ENCODE results near the gene NRXN3. TPM values are rescaled to one million over a fixed set of nuclear protein-coding genes. Genes with fewer than 3 reads are reported as not detected.
A peak's percentile ranks its signal among the peaks of the same experiment; 100 is the strongest.

Gene NRXN3
- total and polyA plus RNA-seq, 2 of the 4 experiments (the other 2 are of a cell fraction): 4.8 to 25.1 TPM

DNA sequence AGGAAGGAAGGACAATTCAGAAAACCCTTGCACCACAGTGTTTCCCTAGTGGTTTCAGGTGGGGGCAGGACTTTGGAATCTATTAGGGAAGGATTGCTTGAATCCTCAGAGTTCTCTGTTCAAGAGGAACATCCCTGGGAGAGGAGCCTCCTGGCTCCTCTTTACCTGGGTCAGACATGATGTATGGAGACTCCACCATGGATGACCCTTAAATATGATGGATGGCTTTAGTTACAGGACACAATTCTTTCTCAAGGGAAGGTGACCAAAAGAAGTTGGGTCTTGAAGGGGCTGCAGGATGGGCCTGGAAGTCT lies 396.6 kb downstream of the NRXN3 start (continued):
- TF ChIP-seq, protein P1, sequence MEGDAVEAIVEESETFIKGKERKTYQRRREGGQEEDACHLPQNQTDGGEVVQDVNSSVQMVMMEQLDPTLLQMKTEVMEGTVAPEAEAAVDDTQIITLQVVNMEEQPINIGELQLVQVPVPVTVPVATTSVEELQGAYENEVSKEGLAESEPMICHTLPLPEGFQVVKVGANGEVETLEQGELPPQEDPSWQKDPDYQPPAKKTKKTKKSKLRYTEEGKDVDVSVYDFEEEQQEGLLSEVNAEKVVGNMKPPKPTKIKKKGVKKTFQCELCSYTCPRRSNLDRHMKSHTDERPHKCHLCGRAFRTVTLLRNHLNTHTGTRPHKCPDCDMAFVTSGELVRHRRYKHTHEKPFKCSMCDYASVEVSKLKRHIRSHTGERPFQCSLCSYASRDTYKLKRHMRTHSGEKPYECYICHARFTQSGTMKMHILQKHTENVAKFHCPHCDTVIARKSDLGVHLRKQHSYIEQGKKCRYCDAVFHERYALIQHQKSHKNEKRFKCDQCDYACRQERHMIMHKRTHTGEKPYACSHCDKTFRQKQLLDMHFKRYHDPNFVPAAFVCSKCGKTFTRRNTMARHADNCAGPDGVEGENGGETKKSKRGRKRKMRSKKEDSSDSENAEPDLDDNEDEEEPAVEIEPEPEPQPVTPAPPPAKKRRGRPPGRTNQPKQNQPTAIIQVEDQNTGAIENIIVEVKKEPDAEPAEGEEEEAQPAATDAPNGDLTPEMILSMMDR (conservative IDR thresholded peaks at IDR 0.05; ENCODE audit: low read depth, low read length): no peak

DNA sequence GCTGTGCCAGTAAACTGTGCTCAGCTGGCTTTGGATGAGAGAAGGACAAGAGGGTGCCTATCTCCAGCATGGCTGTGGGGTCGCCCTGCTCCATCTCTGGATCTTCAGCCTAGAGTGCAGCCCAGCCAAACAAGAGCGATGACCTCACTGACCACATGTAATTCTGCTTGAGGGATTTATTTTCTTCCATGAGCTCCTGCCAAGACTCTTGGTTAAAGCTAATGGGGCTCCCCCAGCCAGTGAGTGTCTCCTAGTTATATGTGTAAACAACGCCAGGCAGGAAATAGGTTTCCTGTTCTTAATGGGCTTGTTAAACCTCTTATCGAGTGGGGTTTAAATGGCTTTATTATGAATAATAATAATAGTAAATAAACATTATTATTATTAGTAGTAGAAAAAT lies 397.2 kb downstream of the NRXN3 start:
- ATAC-seq (ENCODE audit: low read depth) (no peak), DNase-seq (peak; percentile 4)
- WGBS, 2 experiments (ENCODE audit: extremely low coverage in 2 of 2, insufficient read length in 1 of 2): no CpG with 5 or more reads among the region's 4 CpGs
- H3K36me3 ChIP-seq (ENCODE audit: control insufficient read depth, insufficient read depth, low read length): no peaks in the 10 kb centered on the region
- no peak overlapping the region for H2AK9ac ChIP-seq (replicated peaks; ENCODE audit: low read depth, low read length, poor library complexity)
- no peak overlapping the region for H4K5ac ChIP-seq (ENCODE audit: low read depth, low read length)
- H2BK120ac ChIP-seq (ENCODE audit: low read depth, low read length): no peak overlapping the region
- H3K18ac ChIP-seq (ENCODE audit: low read depth, low read length): no peak overlapping the region
- no peaks in the 10 kb centered on the region for H3K27me3 ChIP-seq (ENCODE audit: control insufficient read depth, insufficient read depth, low read length)
- no peak overlapping the region for H3K9ac ChIP-seq (ENCODE audit: low read depth, low read length)
- no peak overlapping the region for H2BK15ac ChIP-seq (ENCODE audit: low read depth, low read length)
- no peak overlapping the region for H2BK5ac ChIP-seq (ENCODE audit: low read depth, low read length, poor library complexity, severe bottlenecking)
- H2AK5ac ChIP-seq (ENCODE audit: low read depth, low read length): no peak overlapping the region
- H4K8ac ChIP-seq (ENCODE audit: low read depth in 2 of 2, low read length in 2 of 2): no peak overlapping the region
- H3K4me3 ChIP-seq (ENCODE audit: insufficient read depth, low read depth, low read length): no peak overlapping the region
- in situ Hi-C loops (cut with MboI; ENCODE audit: low sequenced_read_pairs) (no loop called here), intact Hi-C loops (cut with micrococcal nuclease) (loop anchor here (5.0 kb wide), 2 partner anchors 805 to 910 kb away; partner anchors contain the start of gene SNW1), dilution Hi-C loops (cut with HindIII; ENCODE audit: low sequenced_read_pairs, unreplicated experiment) (no loop called here)
- no peak overlapping the region for H3K23ac ChIP-seq (ENCODE audit: low read depth, low read length)
- H4K20me1 ChIP-seq (ENCODE audit: insufficient read depth, low read length): no peaks in the 10 kb centered on the region
- no peak overlapping the region for H2AFZ ChIP-seq (replicated peaks; ENCODE audit: low read length, poor library complexity)
- no peaks in the 10 kb centered on the region for H3K4me1 ChIP-seq (ENCODE audit: control insufficient read depth, insufficient read depth, low read length)
- no peaks in the 10 kb centered on the region for H3K79me1 ChIP-seq (ENCODE audit: low read depth in 1 of 2, low read length in 2 of 2)
- CTCF ChIA-PET: interaction anchor here (1.3 to 2.2 kb wide), 3 partner anchors 30 to 707 kb away, joined by 3 to 10 read pairs (median 3); no protein-coding TSS in a partner anchor
- no peak overlapping the region for H3K4ac ChIP-seq (ENCODE audit: low read depth, low read length)
- no peak overlapping the region for H3K4me2 ChIP-seq (ENCODE audit: low read depth, low read length)
- H3K9me3 ChIP-seq (ENCODE audit: control insufficient read depth, insufficient read depth, low read length): peaks cover 3% of the 10 kb centered on the region; the same call in 1 of the 2 replicates
- H2BK20ac ChIP-seq (ENCODE audit: low read depth, low read length): no peak overlapping the region
- TF ChIP-seq, protein P2, sequence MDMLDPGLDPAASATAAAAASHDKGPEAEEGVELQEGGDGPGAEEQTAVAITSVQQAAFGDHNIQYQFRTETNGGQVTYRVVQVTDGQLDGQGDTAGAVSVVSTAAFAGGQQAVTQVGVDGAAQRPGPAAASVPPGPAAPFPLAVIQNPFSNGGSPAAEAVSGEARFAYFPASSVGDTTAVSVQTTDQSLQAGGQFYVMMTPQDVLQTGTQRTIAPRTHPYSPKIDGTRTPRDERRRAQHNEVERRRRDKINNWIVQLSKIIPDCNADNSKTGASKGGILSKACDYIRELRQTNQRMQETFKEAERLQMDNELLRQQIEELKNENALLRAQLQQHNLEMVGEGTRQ (IDR thresholded peaks at IDR 0.05; ENCODE audit: low read depth, low read length): no peak
- TF ChIP-seq, protein P3, sequence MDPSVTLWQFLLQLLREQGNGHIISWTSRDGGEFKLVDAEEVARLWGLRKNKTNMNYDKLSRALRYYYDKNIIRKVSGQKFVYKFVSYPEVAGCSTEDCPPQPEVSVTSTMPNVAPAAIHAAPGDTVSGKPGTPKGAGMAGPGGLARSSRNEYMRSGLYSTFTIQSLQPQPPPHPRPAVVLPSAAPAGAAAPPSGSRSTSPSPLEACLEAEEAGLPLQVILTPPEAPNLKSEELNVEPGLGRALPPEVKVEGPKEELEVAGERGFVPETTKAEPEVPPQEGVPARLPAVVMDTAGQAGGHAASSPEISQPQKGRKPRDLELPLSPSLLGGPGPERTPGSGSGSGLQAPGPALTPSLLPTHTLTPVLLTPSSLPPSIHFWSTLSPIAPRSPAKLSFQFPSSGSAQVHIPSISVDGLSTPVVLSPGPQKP (IDR thresholded peaks at IDR 0.05; ENCODE audit: borderline replicate concordance, low read depth, low read length): no peak
- TF ChIP-seq RCOR1 (IDR thresholded peaks at IDR 0.05; ENCODE audit: insufficient replicate concordance, low read length) (no peak), MAFK (IDR thresholded peaks at IDR 0.05; ENCODE audit: low read depth, low read length) (no peak)
- POLR2A ChIA-PET (ENCODE audit: unreplicated experiment): no interaction called here
- no peaks in the 10 kb centered on the region for H3K9me1 ChIP-seq (ENCODE audit: insufficient read depth, low read length)
- no TSS peak for BruUV-seq (replicated peaks)
- no peak overlapping the region for H4K91ac ChIP-seq (ENCODE audit: insufficient read depth, low read depth, low read length)
- no peak overlapping the region for H3K56ac ChIP-seq (ENCODE audit: extremely low read depth, insufficient read depth, low read length)
- no peak overlapping the region for H3K27ac ChIP-seq (ENCODE audit: insufficient read depth, low read length)
- H3K14ac ChIP-seq (replicated peaks; ENCODE audit: low read depth, low read length): no peak overlapping the region

Data from IMR-90 (cell line).